ENCODE data around the gene RAB35. TPM values are rescaled to one million over a fixed set of nuclear protein-coding genes. Genes with fewer than 3 reads are reported as not detected.
"Not testable (repeated sequence)": the region's sequence is repeated elsewhere in the genome, so short reads cannot be mapped to it uniquely, and the experiment has no call there.

The RAB35 gene
- total RNA-seq, 1 donor from 2014 or later, result 26.9 TPM

- DNase-seq (ENCODE audit: low read depth), result no peak
- no peak for FAIRE-seq
- TF ChIP-seq CTCF (IDR thresholded peaks at IDR 0.05; ENCODE audit: insufficient read depth, low read length, severe bottlenecking), result no peak
- no peaks in the 10 kb centered on the region for H3K27me3 ChIP-seq (ENCODE audit: control insufficient read depth, insufficient read depth, low read length)
- no peaks in the 10 kb centered on the region for H3K36me3 ChIP-seq (ENCODE audit: control insufficient read depth, insufficient read depth, low read length)
- no peak overlapping the region for H3K4me3 ChIP-seq (ENCODE audit: low read depth, low read length)
Measured at GRCh38 chr12:120048263-120048662, 68.3 kb downstream of the RAB35 start.

- no peak for FAIRE-seq
- TF ChIP-seq CTCF (IDR thresholded peaks at IDR 0.05; ENCODE audit: insufficient read depth, low read length, severe bottlenecking), result no peak
- no peak for DNase-seq (ENCODE audit: low read depth)
- H3K36me3 ChIP-seq (ENCODE audit: control insufficient read depth, insufficient read depth, low read length), result no peaks in the 10 kb centered on the region
- H3K27me3 ChIP-seq (ENCODE audit: control insufficient read depth, insufficient read depth, low read length), result no peaks in the 10 kb centered on the region
- H3K4me3 ChIP-seq (ENCODE audit: low read depth, low read length), result no peak overlapping the region
Measured at GRCh38 chr12:120047072-120047471, 69.5 kb downstream of the RAB35 start.

GRCh38 chr12:120045367-120045766 is 71.2 kb downstream of the RAB35 start:
- H3K4me3 ChIP-seq (ENCODE audit: low read depth, low read length); FAIRE-seq; H3K27me3 ChIP-seq (ENCODE audit: control insufficient read depth, insufficient read depth, low read length); H3K36me3 ChIP-seq (ENCODE audit: control insufficient read depth, insufficient read depth, low read length); DNase-seq (ENCODE audit: low read depth): not testable (repeated sequence)

Other genes starting within 250 kb of the RAB35 start
- 0.79 and 0.90 TPM in 2 replicates for gene CIT, start 239.4 kb downstream of the RAB35 start, total RNA-seq
- 10.8 and 30.7 TPM in 2 replicates for gene BICDL1, start 127.5 kb downstream of the RAB35 start, total RNA-seq
- gene GCN1, start 78.0 kb upstream of the RAB35 start, total RNA-seq, result 52.4 and 75.8 TPM in 2 replicates
- gene RPLP0, start 84.4 kb upstream of the RAB35 start, total RNA-seq, result 5,132 and 7,160 TPM in 2 replicates
- 28.0 and 29.5 TPM in 2 replicates for gene PXN, start 149.0 kb upstream of the RAB35 start, total RNA-seq
- gene RNU4-2, start 175.2 kb upstream of the RAB35 start, total RNA-seq, result under 0.01 and 383 TPM in 2 replicates
- gene RNU4-1, start 176.5 kb upstream of the RAB35 start, total RNA-seq, result under 0.01 and 564 TPM in 2 replicates
- 0.79 and 1.3 TPM in 2 replicates for gene SIRT4, start 185.6 kb upstream of the RAB35 start, total RNA-seq
- gene PLA2G1B, start 211.0 kb upstream of the RAB35 start, total RNA-seq, result not detected in 2 replicates

Measured in bronchial epithelial cell (primary cell).